ENCODE results near the gene TDRD7. TPM values are rescaled to one million over a fixed set of nuclear protein-coding genes. Genes with fewer than 3 reads are reported as not detected.

TDRD7 gene
- total RNA-seq, 1 donor: 12.2 TPM

GRCh38 chr9:97395745-97396144 is 16.2 kb upstream of the TDRD7 start:
- TF ChIP-seq CTCF (IDR thresholded peaks at IDR 0.05; ENCODE audit: insufficient read depth, low read length): no peak
- H3K4me3 ChIP-seq (ENCODE audit: low read depth, low read length): no peak overlapping the region
- no peak for DNase-seq (ENCODE audit: low read depth)

- no peak for TF ChIP-seq CTCF (IDR thresholded peaks at IDR 0.05; ENCODE audit: insufficient read depth, low read length)
- no peak overlapping the region for H3K4me3 ChIP-seq (ENCODE audit: low read depth, low read length)
- DNase-seq (ENCODE audit: low read depth): no peak
Observed at GRCh38 chr9:97396256-97396655, 15.6 kb upstream of the TDRD7 start.

GRCh38 chr9:97397220-97397619 is 14.7 kb upstream of the TDRD7 start:
- H3K4me3 ChIP-seq (ENCODE audit: low read depth, low read length): no peak overlapping the region
- no peak for DNase-seq (ENCODE audit: low read depth)
- no peak for TF ChIP-seq CTCF (IDR thresholded peaks at IDR 0.05; ENCODE audit: insufficient read depth, low read length)

GRCh38 chr9:97398999-97399758 is 12.7 kb upstream of the TDRD7 start:
- DNase-seq (ENCODE audit: low read depth): peak; percentile 68
- H3K4me3 ChIP-seq (ENCODE audit: low read depth, low read length): no peak overlapping the region
- TF ChIP-seq CTCF (IDR thresholded peaks at IDR 0.05; ENCODE audit: insufficient read depth, low read length): peak; percentile 92

- TF ChIP-seq CTCF (IDR thresholded peaks at IDR 0.05; ENCODE audit: insufficient read depth, low read length): no peak
- DNase-seq (ENCODE audit: low read depth): no peak
- H3K4me3 ChIP-seq (ENCODE audit: low read depth, low read length): no peak overlapping the region
Observed at GRCh38 chr9:97403746-97404316, 8.1 kb upstream of the TDRD7 start.

GRCh38 chr9:97405551-97405950 is 6.3 kb upstream of the TDRD7 start:
- DNase-seq (ENCODE audit: low read depth): no peak
- H3K4me3 ChIP-seq (ENCODE audit: low read depth, low read length): no peak overlapping the region
- TF ChIP-seq CTCF (IDR thresholded peaks at IDR 0.05; ENCODE audit: insufficient read depth, low read length): no peak
